ENCODE results near the gene UFM1. TPM values are rescaled to one million over a fixed set of nuclear protein-coding genes. Genes with fewer than 3 reads are reported as not detected.

Gene UFM1
- polyA plus RNA-seq, 3 donors = 36.0 to 56.6 (median 41.8) TPM

GRCh38 chr13:38401276-38401675 is 51.6 kb downstream of the UFM1 start:
- Histone ChIP-seq H2AFZ (ENCODE audit: insufficient read depth, low read depth, low read length, poor library complexity, severe bottlenecking) (no peak overlapping the region), H3K79me2 (ENCODE audit: insufficient read depth, low read length) (no peaks in the 10 kb centered on the region), H3K36me3 (replicated peaks in 1 of 2; ENCODE audit: control insufficient read depth in 1 of 2, insufficient read depth in 2 of 2, low read length in 2 of 2) (no peaks in the 10 kb centered on the region), H3K9me3 (replicated peaks in 1 of 2; ENCODE audit: control insufficient read depth in 1 of 2, insufficient read depth in 1 of 2, low read length in 2 of 2) (peaks cover 0 to 4% of the 10 kb centered on the region in 2 donors), H3K27ac (ENCODE audit: low read depth in 1 of 2, low read length in 2 of 2) (no peak overlapping the region), H3K27me3 (ENCODE audit: control insufficient read depth in 2 of 2, insufficient read depth in 2 of 2, low read length in 2 of 2) (no peaks in the 10 kb centered on the region), H3K9ac (ENCODE audit: insufficient read depth, low read length, poor library complexity, severe bottlenecking) (no peak overlapping the region), H4K20me1 (ENCODE audit: insufficient read depth, low read length) (no peaks in the 10 kb centered on the region), H3K4me2 (replicated peaks; ENCODE audit: extremely low read depth, low read length, poor library complexity, severe bottlenecking) (no peak overlapping the region), H3K4me1 (ENCODE audit: control insufficient read depth in 1 of 2, insufficient read depth in 2 of 2, low read length in 2 of 2) (peaks cover 0 to 8% of the 10 kb centered on the region in 2 donors), H3K4me3 (replicated peaks in 1 of 3; ENCODE audit: low read depth in 2 of 3, low read length in 3 of 3) (no peak overlapping the region)
- H3K27ac Mint-ChIP-seq = no peak overlapping the region
- H3K4me3 Mint-ChIP-seq = no peak overlapping the region
- intact Hi-C loops (cut with micrococcal nuclease) = no loop called here
- no peaks in the 10 kb centered on the region for H3K27me3 Mint-ChIP-seq (ENCODE audit: low read depth in 3 of 3)
- H3K9me3 Mint-ChIP-seq = peaks cover 0 to 12% (median 8%) of the 10 kb centered on the region in 7 donors
- DNase-seq = no peak
- H3K4me1 Mint-ChIP-seq = peaks cover 14% of the 10 kb centered on the region
- no peak for TF ChIP-seq CTCF (IDR thresholded peaks at IDR 0.05)
- H3K36me3 Mint-ChIP-seq = no peaks in the 10 kb centered on the region

- Histone ChIP-seq H3K27ac (ENCODE audit: low read depth in 1 of 2, low read length in 2 of 2) (no peak overlapping the region), H3K4me1 (ENCODE audit: control insufficient read depth in 1 of 2, insufficient read depth in 2 of 2, low read length in 2 of 2) (no peaks in the 10 kb centered on the region), H3K79me2 (ENCODE audit: insufficient read depth, low read length) (no peaks in the 10 kb centered on the region), H3K4me2 (replicated peaks; ENCODE audit: extremely low read depth, low read length, poor library complexity, severe bottlenecking) (no peak overlapping the region), H3K4me3 (replicated peaks in 1 of 3; ENCODE audit: low read depth in 2 of 3, low read length in 3 of 3) (no peak overlapping the region), H3K27me3 (ENCODE audit: control insufficient read depth in 2 of 2, insufficient read depth in 2 of 2, low read length in 2 of 2) (no peaks in the 10 kb centered on the region), H4K20me1 (ENCODE audit: insufficient read depth, low read length) (no peaks in the 10 kb centered on the region), H3K9me3 (replicated peaks in 1 of 2; ENCODE audit: control insufficient read depth in 1 of 2, insufficient read depth in 1 of 2, low read length in 2 of 2) (peaks cover 0 to 4% of the 10 kb centered on the region in 2 donors), H3K9ac (ENCODE audit: insufficient read depth, low read length, poor library complexity, severe bottlenecking) (no peak overlapping the region), H3K36me3 (replicated peaks in 1 of 2; ENCODE audit: control insufficient read depth in 1 of 2, insufficient read depth in 2 of 2, low read length in 2 of 2) (no peaks in the 10 kb centered on the region), H2AFZ (ENCODE audit: insufficient read depth, low read depth, low read length, poor library complexity, severe bottlenecking) (no peak overlapping the region)
- Mint-ChIP-seq H3K27ac (no peak overlapping the region), H3K36me3 (no peaks in the 10 kb centered on the region), H3K27me3 (ENCODE audit: low read depth in 3 of 3) (peaks cover 0 to 2% (median 0%) of the 10 kb centered on the region in 3 donors), H3K4me3 (no peak overlapping the region), H3K9me3 (peaks cover 0 to 12% (median 8%) of the 10 kb centered on the region in 7 donors), H3K4me1 (no peaks in the 10 kb centered on the region)
- intact Hi-C loops (cut with micrococcal nuclease) = no loop called here
- TF ChIP-seq CTCF (IDR thresholded peaks at IDR 0.05) = no peak
- WGBS (ENCODE audit: insufficient coverage) = no CpG with 5 or more reads among the region's 1 CpG
- DNase-seq = no peak
These were observed 55.6 kb downstream of the UFM1 start for GRCh38 chr13:38405216-38405615.

All from CD14-positive monocyte (primary cell).